Mucosa of gallbladder (tissue), 1 donor: ENCODE results near the gene NPAS1. TPM values are rescaled to one million over a fixed set of nuclear protein-coding genes. Genes with fewer than 3 reads are reported as not detected.

Experiments
- DNase-seq: peaks from one replicate; pipeline ENCODE4 v3.0.0-alpha.2; 2020; ENCODE audit warnings: low spot score
- total RNA-seq: library from RNA; stranded (reverse); gene quantifications from one replicate; pipeline ENCODE4 v1.2.1, GENCODE V29; 2021
- donor health status: DM: no; HTN: no; CAD: no.

NPAS1 gene
- total RNA-seq, 1 donor from 2014 or later, result 0.40 TPM

DNA sequence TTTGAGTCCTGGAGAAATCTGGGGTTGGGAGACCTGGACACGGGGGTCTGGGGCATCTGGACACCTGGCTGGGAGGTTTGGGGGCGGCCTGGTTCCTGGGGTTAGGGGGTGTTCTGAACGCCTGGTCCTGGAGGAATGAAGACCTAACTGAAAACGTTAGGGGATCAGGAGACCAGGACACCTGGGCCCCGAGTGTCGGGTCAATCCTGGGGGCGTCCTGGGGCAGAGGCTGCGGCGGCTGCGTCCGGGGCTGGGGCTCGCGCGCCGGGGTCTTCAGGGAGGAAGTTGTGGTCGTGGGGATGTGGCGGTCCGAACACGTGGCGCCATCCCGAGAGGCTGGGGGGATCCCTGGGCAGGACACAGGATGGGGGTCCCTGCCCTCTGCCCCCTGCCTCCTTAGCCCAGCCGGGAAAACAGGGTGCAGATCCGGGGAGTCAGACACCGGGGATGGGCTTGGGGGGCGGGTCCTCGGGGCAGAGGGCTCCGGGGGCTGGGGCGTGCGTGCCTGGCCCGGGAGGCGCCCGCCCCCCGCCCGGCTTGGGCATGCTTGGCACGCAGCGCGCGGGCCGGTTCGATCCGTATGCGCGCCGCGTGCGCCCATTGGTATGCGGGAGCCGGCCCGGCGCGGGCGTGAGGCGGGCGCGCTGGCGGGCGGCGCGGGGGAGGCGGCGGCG lies 632 bp downstream of the NPAS1 start:
- DNase-seq, result no peak

DNA sequence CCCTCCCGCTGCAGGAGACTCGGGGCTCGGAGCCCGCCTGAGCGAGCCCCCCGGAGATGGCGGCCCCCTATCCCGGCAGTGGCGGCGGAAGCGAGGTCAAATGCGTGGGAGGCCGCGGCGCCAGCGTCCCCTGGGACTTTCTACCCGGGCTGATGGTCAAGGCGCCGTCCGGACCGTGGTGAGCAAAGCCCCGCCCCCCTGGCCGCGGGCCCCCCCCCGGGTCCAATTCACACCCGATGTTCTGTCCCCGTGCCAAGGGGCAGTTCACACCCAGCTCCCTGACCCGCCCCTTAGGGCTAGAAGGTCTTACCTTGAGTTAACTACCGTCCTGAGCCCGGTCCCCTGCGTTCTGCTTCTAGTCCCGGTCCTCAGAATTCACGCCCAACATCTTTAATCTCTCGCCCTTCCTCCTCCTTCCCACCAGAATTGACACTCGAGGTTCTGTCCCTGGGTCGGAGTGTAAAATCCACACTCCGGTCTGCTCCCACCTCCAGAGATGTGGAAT lies 1.4 kb downstream of the NPAS1 start:
- DNase-seq, result no peak

DNA sequence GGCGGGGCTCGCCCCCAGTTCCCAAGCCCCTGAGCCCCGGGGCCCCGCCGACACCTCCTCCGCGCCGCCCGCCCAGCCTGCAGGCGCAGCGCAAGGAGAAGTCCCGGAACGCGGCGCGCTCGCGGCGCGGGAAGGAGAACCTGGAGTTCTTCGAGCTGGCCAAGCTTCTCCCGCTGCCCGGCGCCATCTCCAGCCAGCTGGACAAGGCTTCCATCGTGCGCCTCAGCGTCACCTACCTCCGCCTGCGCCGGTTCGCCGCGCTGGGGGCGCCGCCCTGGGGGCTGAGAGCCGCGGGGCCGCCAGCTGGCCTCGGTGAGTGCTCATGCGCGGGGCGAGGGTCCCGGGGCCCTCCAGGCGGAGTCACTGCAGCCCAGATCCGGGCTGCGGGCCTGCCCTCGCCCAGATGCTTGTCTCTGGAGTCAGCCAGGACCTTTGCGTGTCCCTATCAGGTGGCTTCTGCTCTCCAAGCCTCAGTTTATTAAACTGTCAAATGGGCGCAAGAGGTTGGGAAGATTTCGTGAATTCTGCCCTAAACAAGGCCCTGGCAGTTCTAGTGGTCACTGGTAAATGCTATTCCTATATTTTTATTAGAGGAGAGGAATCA lies 2.0 kb downstream of the NPAS1 start:
- DNase-seq, result no peak

DNA sequence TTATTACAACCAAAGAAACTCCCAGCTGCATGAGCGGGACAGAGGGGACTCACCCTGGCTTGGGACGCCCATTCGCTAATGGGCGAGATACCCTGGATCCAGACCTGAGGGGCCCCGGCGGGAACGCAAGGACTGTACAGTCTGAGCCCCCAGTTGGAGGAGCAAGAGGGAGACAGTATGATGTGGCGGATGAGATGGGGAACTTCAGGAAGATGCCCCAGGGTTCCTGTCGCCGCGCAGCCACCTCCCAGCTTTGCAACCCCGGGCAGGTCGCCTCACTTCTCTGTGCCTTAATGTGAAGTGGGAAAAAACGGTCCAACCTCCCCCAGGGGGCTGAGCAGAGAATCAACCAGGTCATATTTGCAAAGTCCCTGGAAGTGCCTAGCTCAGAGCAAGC lies 2.5 kb downstream of the NPAS1 start:
- no peak for DNase-seq

DNA sequence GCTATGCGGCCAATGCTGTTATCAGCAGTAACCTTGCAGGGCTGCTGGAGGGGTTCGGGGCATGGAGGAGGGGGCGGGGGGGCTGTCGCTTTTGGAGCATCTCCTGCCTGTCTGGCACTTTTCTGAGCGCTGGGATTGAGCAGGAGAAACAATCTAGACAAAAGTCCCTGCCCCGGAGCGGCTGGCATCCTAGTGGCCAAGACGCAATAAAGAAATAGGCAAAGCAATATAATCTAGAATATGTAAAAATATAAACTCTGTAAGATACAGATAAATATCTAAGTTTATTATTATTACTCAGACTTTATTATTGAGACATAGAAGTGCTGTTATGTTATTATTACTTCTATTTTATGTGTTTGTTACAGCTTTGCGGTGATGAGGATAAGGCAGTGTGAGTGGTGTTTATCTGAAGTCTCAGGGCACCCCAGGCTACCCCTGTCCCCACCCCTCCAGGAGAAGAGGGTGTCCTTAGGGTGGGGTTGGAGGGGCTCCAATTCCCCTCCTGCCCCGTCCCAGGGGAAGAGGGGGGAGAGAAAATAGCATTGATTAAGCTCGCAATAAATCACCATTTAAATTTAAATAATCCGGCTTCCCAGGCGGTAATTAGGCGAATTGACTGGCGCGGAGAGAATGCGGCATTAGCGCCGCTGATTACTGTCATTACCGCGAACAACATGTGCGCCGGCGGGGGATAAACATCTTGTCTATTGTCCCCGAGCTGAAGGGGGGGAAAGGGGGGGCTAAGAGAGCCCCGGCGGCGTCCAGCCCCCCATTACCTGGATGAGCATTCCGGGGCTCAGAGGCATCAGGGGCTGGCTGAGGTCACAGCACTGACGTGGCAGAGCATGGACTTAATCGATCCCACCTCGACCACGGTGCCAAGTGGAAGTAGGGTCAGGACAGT lies 3.2 kb downstream of the NPAS1 start:
- no peak for DNase-seq

DNA sequence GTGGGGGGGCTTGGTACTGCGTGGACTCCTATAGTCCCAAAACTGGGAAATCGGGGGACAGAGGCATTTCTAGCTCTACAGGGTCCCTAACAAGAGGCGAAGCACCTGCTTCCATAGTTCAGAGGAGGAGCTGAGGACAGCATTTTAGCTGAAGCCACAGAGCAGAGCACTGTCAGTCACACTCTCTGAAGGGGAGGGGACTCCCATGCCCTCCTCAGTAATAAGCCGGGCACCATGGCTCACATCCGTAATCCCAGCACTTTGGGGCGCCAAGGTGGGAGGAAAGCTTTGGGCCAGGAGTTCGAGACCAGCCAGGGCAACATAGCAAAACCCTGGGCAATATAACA lies 3.8 kb downstream of the NPAS1 start:
- DNase-seq, result no peak

DNA sequence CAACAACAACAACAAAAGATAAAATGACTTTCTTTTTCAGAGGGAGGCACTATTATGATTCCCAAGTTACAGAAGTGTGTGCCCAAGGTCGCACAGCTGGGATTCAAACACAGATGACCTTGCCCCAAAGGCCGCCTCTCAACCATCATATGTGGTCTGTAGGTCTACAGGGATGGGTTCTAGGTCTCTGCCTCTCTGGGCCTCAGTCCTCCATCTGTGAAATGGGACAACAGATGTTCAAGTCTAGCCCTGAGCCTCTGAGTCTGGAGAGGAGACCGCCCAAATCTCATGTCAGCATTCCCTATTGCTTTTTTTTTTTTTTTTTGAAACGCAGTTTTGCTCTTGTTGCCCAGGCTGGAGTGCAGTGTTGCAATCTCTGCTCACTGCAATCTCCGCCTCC lies 4.9 kb downstream of the NPAS1 start:
- DNase-seq, result no peak

DNA sequence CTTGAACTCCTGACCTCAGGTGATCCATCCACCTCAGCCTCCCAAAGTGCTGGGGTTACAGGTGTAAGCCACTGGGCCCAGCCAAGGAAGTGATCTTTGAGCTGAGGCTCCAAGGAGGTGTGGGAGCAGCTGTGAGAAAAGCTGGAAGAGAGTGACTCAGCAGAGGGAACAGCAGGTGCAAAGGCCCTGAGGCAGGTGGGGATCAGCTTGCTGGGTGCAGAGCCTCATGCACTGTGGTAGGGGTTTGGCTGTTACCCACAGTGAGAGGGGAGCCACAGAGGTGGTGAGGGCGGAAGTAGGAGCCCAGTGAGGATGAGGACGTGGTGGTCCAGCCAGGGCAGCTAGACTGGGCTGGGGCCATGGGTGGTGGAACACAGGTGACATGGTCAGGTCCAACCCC lies 6.5 kb downstream of the NPAS1 start:
- no peak for DNase-seq

DNA sequence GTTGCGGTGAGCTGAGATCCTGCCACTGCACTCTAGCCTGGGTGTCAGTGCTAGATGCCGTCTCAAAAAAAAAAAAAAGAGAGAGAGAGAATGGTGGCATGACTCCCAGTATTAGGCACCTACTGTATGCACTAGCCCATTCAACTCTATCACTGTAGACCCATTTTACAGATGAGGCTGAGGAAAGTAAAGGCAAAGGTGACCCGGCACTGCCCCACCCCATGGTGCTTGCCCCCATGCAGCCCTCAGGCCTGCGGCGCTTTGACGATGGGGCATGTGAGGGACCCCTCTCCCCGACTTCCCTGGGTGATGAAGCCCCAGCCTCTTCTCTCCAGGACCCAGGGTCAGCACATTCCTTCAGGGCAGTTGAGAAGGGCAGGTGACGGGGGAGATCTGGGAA lies 7.3 kb downstream of the NPAS1 start:
- DNase-seq, result no peak

DNA sequence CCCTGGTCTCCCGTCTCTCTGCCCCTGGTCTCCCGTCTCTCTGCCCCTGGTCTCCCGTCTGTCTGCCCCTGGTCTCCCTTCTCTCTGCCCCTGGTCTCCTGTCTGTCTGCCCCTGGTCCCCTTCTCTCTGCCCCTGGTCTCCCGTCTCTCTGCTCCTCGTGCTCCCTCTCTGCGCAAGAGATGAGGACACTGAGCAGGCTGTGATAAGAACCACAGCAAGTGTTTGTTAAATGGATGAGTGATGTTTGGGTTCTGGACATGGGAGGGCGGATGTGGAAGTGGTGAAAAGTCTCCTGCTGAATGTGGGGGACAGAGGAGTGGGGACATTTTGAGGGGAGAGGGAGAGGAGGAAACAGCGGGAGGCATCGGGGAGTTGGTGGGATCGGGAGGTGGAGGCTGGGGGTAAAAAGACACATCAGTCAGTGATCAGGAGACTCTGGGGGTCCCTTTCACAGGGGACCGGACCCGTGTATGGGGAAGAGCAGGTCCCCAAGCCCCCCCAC lies 8.0 kb downstream of the NPAS1 start:
- DNase-seq, result no peak

DNA sequence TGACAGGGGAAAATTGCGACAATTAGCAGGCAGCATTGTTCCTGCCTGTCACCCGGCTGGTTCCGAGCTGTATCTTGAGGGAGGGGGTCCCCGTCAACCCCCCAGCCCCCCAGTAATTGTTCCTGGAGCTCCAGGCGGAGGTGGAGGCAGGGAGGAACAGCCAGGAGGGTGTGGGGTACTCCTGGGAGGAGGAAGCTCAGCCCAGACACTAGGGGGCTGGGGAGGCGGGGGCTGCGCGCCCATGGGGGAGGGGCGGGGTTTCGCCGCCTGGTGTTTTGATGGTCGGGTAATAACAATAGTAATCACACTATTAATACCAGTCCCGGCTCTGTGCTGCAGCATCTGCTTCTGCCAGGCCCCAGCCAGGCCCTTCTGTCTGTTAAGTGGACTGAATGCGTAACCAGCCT lies 8.6 kb downstream of the NPAS1 start:
- no peak for DNase-seq

DNA sequence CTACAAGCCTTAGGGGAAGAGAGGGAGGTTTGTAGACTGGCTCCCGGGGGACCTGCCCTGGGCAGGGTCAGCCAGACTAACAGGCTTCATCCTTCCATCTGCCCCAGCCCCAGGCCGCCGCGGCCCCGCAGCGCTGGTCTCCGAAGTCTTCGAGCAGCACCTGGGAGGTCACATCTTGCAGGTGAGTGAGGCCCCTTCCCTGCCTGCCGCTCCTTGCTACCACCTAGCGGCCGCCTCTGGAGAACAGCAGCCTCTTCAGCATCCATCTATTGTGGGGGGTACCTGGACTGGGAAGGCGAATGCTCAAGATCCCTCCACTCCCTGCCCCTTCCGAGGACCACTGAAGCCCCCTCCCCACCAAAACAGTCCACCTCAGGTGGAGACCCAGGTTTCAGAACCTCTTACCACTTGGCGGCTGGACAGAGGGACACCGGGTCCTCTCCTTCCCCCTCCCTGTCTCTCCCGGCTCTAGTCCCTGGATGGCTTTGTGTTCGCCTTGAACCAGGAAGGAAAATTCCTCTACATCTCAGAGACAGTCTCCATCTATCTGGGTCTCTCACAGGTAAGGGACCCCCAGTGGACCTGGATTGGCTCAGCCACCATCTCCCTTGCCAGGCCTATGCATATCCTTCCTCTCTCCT lies 12.7 kb downstream of the NPAS1 start:
- DNase-seq, result peak; percentile 40

DNA sequence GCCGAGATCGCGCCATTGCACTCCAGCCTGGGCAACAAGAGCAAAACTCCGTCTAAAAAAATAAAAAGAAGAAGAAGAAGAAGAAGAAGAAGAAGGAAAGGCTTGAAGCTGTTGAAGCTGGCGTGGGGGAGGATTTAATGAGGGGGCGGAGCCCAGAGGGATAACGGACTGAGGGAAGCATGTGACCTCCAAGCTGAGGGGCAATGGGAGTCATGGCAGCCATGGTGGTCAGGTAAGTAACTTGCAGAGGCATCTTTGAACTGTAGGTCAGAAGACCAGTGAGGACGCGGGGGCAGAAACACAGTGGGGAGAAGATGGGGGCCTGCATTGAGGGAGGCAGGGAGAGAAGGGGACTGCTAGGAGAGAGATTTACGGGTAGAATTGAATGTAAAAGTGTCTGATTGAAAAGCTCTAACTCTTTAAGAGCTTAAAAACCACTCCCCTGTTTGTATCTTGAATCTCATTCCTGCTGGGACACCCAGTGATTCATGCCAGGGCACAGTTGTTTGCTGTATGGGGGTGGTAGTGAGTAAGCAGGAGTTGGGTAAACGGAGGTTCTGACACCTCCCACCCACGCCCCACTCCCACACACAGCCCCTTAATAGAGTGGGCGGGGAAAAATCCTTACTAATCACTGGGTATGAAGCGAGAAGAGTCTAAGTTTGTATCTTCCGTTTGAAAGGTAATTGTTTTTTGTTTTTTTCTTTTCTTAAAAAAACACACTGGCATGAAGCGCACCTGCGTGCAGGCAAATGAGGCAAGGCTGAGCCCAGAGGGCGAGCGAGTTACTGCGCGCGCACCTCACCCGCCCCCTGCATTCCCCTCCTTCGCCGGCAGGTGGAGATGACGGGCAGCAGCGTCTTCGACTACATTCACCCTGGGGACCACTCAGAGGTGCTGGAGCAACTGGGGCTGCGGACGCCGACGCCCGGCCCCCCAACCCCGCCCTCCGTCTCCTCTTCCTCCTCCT lies 15.8 kb downstream of the NPAS1 start:
- DNase-seq, result peak; percentile 92

DNA sequence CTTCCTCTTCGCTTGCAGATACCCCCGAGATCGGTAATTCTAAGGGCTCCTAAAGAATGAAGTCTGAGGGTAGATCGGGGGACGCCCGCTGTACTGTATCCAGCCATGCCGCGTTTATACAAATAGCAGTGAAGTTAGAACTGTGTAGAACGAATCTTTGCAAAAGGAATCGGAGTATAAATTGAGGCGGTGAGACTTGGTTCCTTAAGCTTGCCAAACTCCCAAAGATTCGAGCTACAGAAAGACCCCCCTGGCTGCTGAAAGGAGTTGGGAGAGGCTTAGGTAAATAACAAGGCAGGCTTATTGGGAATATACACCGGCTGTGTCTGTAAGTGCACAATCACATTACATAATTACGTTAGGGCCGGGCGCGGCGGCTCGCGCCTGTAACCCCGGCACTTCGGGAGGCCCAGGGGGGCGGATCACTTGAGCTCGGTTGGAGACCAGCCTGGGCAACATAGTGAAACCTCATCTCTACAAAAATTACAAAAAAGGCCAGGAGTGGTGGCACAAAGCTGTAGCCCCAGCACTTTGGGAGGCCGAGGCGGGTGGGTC lies 16.5 kb downstream of the NPAS1 start:
- no peak for DNase-seq

DNA sequence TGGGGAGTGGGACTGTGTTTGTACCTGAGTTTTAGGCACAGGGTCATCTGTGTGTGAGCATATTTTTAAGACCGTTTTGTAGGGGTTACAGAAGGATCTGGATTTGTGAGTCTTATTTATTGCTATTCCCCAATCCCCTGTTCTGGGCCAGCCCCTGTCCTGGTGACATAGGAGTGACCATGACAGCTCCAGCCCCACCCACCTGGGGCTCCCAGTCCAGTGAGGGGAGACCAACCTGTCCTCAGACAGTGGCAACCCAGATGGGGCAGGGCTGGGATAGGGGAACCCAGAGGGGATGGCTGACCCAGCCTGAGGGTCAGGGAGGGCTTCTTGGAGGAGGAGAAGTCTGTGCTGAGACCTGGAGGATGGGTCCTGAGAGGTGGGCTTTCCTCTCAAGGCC lies 18.1 kb downstream of the NPAS1 start:
- no peak for DNase-seq

DNA sequence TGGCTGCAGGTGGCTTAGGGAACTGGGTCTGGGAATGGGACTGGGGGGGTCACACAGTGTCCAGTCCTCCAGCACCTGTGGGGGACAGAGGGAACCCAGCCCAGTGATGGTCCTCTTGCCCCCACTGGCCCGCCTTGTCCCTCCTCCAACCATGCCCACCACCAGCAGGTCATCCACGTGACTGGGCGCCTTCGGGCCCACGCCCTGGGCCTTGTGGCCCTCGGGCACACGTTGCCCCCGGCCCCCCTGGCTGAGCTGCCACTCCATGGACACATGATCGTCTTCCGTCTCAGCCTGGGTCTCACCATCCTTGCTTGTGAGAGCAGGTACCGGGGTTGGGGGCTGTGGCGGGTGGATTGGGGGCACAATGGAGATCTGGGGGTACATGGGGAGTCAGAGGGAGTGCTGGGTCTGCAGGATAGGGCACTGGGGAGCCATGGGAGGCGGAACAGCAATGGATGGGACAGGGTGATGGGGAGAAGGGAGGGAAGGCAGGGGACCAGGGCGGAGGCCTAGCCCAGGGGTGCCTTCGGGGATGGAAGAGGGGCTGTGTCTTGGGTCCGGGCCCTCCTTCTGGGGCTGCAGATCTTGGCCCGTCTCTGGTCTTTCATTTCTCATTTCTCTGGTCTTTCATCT lies 19.7 kb downstream of the NPAS1 start:
- DNase-seq, result no peak

DNA sequence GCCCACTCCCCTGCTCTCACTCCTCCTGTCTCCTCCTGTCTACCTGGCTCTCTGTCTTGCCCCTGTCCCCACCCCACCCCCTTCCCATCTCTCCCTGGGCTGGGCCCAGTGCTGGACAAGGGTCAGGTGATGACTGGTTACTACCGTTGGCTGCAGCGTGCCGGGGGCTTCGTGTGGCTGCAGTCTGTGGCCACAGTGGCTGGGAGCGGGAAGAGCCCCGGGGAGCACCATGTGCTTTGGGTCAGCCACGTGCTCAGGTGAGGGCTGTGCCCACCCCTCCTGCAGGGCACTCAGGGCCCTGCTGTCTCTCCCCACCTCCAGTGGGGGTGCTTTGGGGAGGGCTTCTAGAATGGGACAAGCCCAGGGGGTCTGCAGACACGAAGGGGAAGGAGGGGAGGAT lies 21.2 kb downstream of the NPAS1 start:
- no peak for DNase-seq

DNA sequence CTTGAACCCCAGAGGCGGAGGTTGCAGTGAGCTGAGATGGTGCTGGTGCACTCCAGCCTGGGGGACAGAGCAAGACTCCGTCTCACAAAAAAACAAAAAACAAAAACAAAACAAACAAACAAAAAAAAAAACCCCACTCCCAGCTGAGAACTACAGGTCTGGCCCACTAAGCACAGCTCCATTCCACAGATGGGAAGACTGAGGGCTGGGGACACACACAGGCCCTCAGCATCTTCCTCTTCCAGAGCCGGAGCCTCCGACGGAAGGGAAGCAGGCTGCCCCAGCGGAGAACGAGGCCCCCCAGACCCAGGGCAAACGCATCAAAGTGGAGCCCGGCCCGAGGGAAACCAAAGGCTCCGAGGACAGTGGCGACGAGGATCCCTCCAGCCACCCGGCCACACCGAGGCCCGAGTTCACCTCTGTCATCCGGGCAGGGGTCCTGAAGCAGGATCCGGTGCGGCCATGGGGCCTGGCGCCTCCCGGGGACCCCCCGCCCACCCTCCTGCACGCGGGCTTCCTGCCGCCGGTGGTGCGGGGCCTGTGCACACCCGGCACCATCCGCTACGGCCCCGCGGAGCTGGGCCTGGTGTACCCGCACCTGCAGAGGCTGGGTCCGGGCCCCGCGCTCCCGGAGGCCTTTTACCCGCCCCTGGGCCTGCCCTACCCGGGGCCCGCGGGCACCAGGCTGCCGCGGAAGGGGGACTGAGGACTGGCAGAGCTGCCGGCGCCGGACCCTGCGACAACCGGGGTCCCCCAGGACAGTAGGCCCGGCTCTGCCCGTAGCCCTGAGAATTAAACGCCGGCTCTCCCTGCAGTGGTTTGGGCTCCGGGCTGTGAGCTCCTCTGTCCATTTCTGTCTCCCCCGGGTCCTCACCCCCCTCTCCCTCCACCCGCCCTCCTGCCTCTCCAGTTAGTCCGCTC lies 25.6 kb downstream of the NPAS1 start:
- no peak for DNase-seq

DNA sequence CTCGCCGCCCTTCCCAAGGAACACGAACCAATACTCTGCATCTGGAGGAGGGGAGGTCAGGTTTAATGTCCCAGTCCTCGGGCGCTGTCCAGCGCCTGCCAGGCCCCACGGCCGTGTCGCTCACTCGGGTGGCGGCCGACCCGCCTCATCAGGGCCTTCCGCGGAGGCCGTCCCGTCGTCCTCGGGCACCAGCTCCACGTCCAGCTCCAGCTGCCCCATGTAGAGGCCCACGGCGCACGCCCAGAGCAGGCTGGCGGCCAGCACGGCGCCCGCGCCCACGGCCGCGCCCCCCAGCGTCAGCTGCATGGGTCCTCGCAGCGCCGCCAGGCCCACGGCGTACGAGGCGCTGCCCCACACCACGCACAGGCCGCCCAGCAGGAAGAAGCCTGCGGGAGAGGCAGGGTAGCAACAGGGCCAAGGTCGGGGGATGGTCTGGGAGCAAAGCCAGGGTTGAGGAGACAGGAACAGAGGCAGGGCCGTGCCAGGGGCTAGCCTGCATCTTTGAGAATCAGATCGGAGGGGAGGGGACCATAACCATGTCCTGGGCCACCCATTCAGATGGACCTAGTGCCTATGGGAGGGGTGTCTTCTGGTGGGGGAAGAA lies 26.3 kb downstream of the NPAS1 start:
- no peak for DNase-seq
